WTC11 (cell line): ENCODE results near the gene RANBP6. TPM values are rescaled to one million over a fixed set of nuclear protein-coding genes. Genes with fewer than 3 reads are reported as not detected.
A peak's percentile ranks its signal among the peaks of the same experiment; 100 is the strongest.

Source experiments
- ATAC-seq: fragments of 200-7000 bp; cut with Tn5 transposase; 2 replicates; pipeline ENCODE4 v1.10.0; 2021; ENCODE audit warnings: mild to moderate bottlenecking, moderate library complexity
- CTCF ChIA-PET: fragments of 300-600 bp; sonication (Branson Sonifier 250); formaldehyde crosslinking; loops from one replicate; lab custom pipeline; 2021; ENCODE audit warnings: antibody characterized with exemption; lab: Charles Lee
- POLR2A ChIA-PET: fragments of 350-600 bp; sonication (Branson Sonifier 250); formaldehyde crosslinking; loops from one replicate; lab custom pipeline; 2021; ENCODE audit warnings: antibody characterized with exemption; lab: Charles Lee
- DNase-seq: peaks from one replicate; pipeline ENCODE4 v3.0.0; 2021; ENCODE audit warnings: low spot score
- H3K27ac Mint-ChIP-seq: 2 replicates; pipeline ENCODE4 v1.8.0; 2021; ENCODE audit warnings: mixed read lengths
- H3K27me3 Mint-ChIP-seq: 2 replicates; pipeline ENCODE4 v1.8.0; 2021; ENCODE audit warnings: low read depth, mild to moderate bottlenecking, moderate library complexity, mixed read lengths
- H3K36me3 Mint-ChIP-seq: 2 replicates; pipeline ENCODE4 v1.8.0; 2021; ENCODE audit warnings: mixed read lengths
- H3K4me1 Mint-ChIP-seq: 2 replicates; pipeline ENCODE4 v1.8.0; 2022; ENCODE audit warnings: mixed read lengths
- H3K4me3 Mint-ChIP-seq: 2 replicates; pipeline ENCODE4 v1.8.0; 2021; ENCODE audit warnings: mild to moderate bottlenecking, moderate library complexity, mixed read lengths
- H3K9me3 Mint-ChIP-seq: 2 replicates; pipeline ENCODE4 v1.8.0; 2021; ENCODE audit warnings: mixed read lengths
- ATF3 ChIP-seq: sonication (generic); formaldehyde crosslinking; conservative IDR thresholded peaks from 2 replicates; pipeline ENCODE4 v1.8.1; 2022; ENCODE audit warnings: mild to moderate bottlenecking, missing genetic modification reagents
- EMX1 ChIP-seq: fragments of 250-450 bp; sonication (Bioruptor Pico); IDR thresholded peaks from 2 replicates; pipeline ENCODE4 v1.8.0; 2021; ENCODE audit warnings: mild to moderate bottlenecking
- ETV6 ChIP-seq: sonication (generic); formaldehyde crosslinking; IDR thresholded peaks from 2 replicates; pipeline ENCODE4 v1.8.1; 2022; ENCODE audit warnings: mild to moderate bottlenecking, missing genetic modification reagents
- FOXK1 ChIP-seq: sonication (generic); formaldehyde crosslinking; IDR thresholded peaks from 2 replicates; pipeline ENCODE4 v1.8.0; 2022; ENCODE audit warnings: mild to moderate bottlenecking, moderate library complexity, missing genetic modification reagents
- IRF2 ChIP-seq: sonication (generic); formaldehyde crosslinking; IDR thresholded peaks from 2 replicates; pipeline ENCODE4 v1.8.0; 2022; ENCODE audit warnings: low read depth, missing genetic modification reagents, borderline replicate concordance
- JAZF1 ChIP-seq: fragments of 250-450 bp; sonication (Bioruptor Pico); IDR thresholded peaks from 2 replicates; pipeline ENCODE4 v1.9.0; 2021; ENCODE audit warnings: moderate library complexity, mild to moderate bottlenecking, inconsistent platforms
- MAX ChIP-seq: sonication (generic); formaldehyde crosslinking; IDR thresholded peaks from 2 replicates; pipeline ENCODE4 v1.8.0; 2022; ENCODE audit warnings: mild to moderate bottlenecking, missing genetic modification reagents
- MXD4 ChIP-seq: fragments of 250-450 bp; sonication (Bioruptor Pico); IDR thresholded peaks from 2 replicates; pipeline ENCODE4 v1.8.0; 2021; ENCODE audit warnings: mild to moderate bottlenecking, moderate library complexity, borderline replicate concordance
- NFYB ChIP-seq: sonication (generic); formaldehyde crosslinking; conservative IDR thresholded peaks from 2 replicates; pipeline ENCODE4 v1.8.0; 2022; ENCODE audit warnings: low read depth, missing genetic modification reagents
- NR1H2 ChIP-seq: sonication (generic); formaldehyde crosslinking; IDR thresholded peaks from 2 replicates; pipeline ENCODE4 v1.9.0; 2021; ENCODE audit warnings: mild to moderate bottlenecking, moderate library complexity, missing genetic modification reagents
- SMAD3 ChIP-seq: sonication (generic); formaldehyde crosslinking; IDR thresholded peaks from 2 replicates; pipeline ENCODE4 v1.8.0; 2022; ENCODE audit warnings: missing genetic modification reagents, mild to moderate bottlenecking, borderline replicate concordance
- SMAD4 ChIP-seq: sonication (generic); formaldehyde crosslinking; IDR thresholded peaks from 2 replicates; pipeline ENCODE4 v1.8.0; 2022; ENCODE audit warnings: mild to moderate bottlenecking, missing genetic modification reagents
- TEAD1 ChIP-seq: sonication (generic); formaldehyde crosslinking; IDR thresholded peaks from 2 replicates; pipeline ENCODE4 v1.8.0; 2022; ENCODE audit warnings: mild to moderate bottlenecking, missing genetic modification reagents
- USF1 ChIP-seq: sonication (generic); formaldehyde crosslinking; IDR thresholded peaks from 2 replicates; pipeline ENCODE4 v1.8.0; 2022; ENCODE audit warnings: mild to moderate bottlenecking, missing genetic modification reagents
- ZMAT4 ChIP-seq: fragments of 250-450 bp; sonication (Bioruptor Pico); IDR thresholded peaks from 2 replicates; pipeline ENCODE4 v1.9.0; 2021; ENCODE audit warnings: mild to moderate bottlenecking
- ZNF396 ChIP-seq: fragments of 250-450 bp; sonication (Bioruptor Pico); IDR thresholded peaks from 2 replicates; pipeline ENCODE4 v1.8.0; 2021; ENCODE audit warnings: mild to moderate bottlenecking, moderate library complexity, borderline replicate concordance
- total RNA-seq: library from RNA; stranded (reverse); gene quantifications from 3 replicates; pipeline ENCODE4 v1.2.3, GENCODE V29; 2021
- TF ChIP-seq, protein P1 (sequence below): sonication (generic); formaldehyde crosslinking; IDR thresholded peaks from 2 replicates; pipeline ENCODE4 v1.8.1; 2022; ENCODE audit warnings: low read depth, missing genetic modification reagents, borderline replicate concordance
- TF ChIP-seq, protein P2 (sequence below): sonication (generic); formaldehyde crosslinking; IDR thresholded peaks from 2 replicates; pipeline ENCODE4 v1.8.1; 2023; ENCODE audit warnings: mild to moderate bottlenecking, missing genetic modification reagents
- TF ChIP-seq, protein P3 (sequence below): sonication (generic); formaldehyde crosslinking; IDR thresholded peaks from 2 replicates; pipeline ENCODE4 v1.8.0; 2023; ENCODE audit warnings: missing genetic modification reagents, mild to moderate bottlenecking, borderline replicate concordance
- TF ChIP-seq, protein P4 (sequence below): sonication (generic); formaldehyde crosslinking; IDR thresholded peaks from 2 replicates; pipeline ENCODE4 v1.8.1; 2023; ENCODE audit warnings: mild to moderate bottlenecking, missing genetic modification reagents, moderate library complexity
- TF ChIP-seq, protein P5 (sequence below): sonication (generic); formaldehyde crosslinking; IDR thresholded peaks from 2 replicates; pipeline ENCODE4 v1.8.0; 2023; ENCODE audit warnings: mild to moderate bottlenecking, missing genetic modification reagents

The RANBP6 gene
- total RNA-seq, 1 experiment from 2014 or later, result 20.1 TPM

DNA sequence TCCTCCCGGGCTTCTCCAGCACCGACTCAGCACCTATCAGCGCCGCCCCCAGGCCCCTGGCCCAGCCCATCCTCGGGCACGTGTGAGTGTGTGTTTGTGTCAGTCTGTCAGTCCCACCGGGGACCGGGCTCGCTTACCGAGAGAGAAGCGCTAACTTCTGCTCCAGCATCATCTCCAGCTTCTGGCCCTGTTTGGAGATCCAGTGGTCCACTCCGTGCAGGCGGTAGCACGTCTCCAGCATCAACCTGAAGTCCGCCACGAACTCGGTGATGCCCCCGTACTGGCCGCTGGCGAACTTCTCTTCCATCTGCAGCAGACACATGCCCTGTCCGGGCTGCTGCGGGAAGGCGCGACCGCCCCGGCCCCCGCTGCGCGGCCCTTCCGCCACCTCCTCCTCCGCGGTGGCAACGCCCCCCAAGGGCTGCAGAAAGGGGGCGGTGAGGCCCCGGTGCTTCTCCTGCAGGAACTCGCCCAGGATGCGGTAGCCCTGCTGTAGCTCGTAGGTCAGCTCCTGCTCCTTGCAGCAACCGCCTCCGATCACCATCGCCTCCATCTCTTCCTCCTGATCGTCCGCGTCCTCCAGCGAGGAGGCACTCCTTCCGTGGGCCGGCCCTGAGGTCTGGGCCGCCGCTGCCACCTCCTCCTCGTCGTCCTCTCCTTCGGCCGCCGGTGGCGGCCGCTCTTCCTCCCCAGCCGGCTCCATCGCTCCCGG, 8.2 kb downstream of the RANBP6 start:
- Mint-ChIP-seq H3K4me3 (peak overlapping the region; percentile 88), H3K27ac (peak overlapping the region; percentile 93), H3K36me3 (peaks cover 9% of the 10 kb centered on the region), H3K4me1 (peaks cover 24% of the 10 kb centered on the region), H3K27me3 (no peaks in the 10 kb centered on the region), H3K9me3 (no peaks in the 10 kb centered on the region)
- DNase-seq, result peak; percentile 96
- TF ChIP-seq EMX1, result 0 out of 2 replicates have a peak, but pooled peaks have one; percentile 27
- TF ChIP-seq, protein P1, sequence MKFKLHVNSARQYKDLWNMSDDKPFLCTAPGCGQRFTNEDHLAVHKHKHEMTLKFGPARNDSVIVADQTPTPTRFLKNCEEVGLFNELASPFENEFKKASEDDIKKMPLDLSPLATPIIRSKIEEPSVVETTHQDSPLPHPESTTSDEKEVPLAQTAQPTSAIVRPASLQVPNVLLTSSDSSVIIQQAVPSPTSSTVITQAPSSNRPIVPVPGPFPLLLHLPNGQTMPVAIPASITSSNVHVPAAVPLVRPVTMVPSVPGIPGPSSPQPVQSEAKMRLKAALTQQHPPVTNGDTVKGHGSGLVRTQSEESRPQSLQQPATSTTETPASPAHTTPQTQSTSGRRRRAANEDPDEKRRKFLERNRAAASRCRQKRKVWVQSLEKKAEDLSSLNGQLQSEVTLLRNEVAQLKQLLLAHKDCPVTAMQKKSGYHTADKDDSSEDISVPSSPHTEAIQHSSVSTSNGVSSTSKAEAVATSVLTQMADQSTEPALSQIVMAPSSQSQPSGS (CRISPR knock-in tag), result no peak
- TF ChIP-seq ETV6, result 0 out of 2 replicates have a peak, but pooled peaks have one; percentile 17
- no peak for TF ChIP-seq SMAD3
- TF ChIP-seq, protein P2, sequence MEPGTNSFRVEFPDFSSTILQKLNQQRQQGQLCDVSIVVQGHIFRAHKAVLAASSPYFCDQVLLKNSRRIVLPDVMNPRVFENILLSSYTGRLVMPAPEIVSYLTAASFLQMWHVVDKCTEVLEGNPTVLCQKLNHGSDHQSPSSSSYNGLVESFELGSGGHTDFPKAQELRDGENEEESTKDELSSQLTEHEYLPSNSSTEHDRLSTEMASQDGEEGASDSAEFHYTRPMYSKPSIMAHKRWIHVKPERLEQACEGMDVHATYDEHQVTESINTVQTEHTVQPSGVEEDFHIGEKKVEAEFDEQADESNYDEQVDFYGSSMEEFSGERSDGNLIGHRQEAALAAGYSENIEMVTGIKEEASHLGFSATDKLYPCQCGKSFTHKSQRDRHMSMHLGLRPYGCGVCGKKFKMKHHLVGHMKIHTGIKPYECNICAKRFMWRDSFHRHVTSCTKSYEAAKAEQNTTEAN (CRISPR knock-in tag), result 0 out of 2 replicates have a peak, but pooled peaks have one; percentile 63
- TF ChIP-seq, protein P3, sequence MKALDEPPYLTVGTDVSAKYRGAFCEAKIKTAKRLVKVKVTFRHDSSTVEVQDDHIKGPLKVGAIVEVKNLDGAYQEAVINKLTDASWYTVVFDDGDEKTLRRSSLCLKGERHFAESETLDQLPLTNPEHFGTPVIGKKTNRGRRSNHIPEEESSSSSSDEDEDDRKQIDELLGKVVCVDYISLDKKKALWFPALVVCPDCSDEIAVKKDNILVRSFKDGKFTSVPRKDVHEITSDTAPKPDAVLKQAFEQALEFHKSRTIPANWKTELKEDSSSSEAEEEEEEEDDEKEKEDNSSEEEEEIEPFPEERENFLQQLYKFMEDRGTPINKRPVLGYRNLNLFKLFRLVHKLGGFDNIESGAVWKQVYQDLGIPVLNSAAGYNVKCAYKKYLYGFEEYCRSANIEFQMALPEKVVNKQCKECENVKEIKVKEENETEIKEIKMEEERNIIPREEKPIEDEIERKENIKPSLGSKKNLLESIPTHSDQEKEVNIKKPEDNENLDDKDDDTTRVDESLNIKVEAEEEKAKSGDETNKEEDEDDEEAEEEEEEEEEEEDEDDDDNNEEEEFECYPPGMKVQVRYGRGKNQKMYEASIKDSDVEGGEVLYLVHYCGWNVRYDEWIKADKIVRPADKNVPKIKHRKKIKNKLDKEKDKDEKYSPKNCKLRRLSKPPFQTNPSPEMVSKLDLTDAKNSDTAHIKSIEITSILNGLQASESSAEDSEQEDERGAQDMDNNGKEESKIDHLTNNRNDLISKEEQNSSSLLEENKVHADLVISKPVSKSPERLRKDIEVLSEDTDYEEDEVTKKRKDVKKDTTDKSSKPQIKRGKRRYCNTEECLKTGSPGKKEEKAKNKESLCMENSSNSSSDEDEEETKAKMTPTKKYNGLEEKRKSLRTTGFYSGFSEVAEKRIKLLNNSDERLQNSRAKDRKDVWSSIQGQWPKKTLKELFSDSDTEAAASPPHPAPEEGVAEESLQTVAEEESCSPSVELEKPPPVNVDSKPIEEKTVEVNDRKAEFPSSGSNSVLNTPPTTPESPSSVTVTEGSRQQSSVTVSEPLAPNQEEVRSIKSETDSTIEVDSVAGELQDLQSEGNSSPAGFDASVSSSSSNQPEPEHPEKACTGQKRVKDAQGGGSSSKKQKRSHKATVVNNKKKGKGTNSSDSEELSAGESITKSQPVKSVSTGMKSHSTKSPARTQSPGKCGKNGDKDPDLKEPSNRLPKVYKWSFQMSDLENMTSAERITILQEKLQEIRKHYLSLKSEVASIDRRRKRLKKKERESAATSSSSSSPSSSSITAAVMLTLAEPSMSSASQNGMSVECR (CRISPR knock-in tag), result peak; percentile 89; the same call in 1 of the 2 replicates
- TF ChIP-seq USF1 (CRISPR knock-in tag), result peak; percentile 57; the same call in 1 of the 2 replicates
- TF ChIP-seq ZMAT4 (CRISPR knock-in tag), result no peak
- 0 out of 2 replicates have a peak, but pooled peaks have one; percentile 43 for TF ChIP-seq TEAD1
- TF ChIP-seq, protein P4, sequence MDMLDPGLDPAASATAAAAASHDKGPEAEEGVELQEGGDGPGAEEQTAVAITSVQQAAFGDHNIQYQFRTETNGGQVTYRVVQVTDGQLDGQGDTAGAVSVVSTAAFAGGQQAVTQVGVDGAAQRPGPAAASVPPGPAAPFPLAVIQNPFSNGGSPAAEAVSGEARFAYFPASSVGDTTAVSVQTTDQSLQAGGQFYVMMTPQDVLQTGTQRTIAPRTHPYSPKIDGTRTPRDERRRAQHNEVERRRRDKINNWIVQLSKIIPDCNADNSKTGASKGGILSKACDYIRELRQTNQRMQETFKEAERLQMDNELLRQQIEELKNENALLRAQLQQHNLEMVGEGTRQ (CRISPR knock-in tag), result peak; percentile 61
- peak; percentile 90 for TF ChIP-seq FOXK1
- peak; percentile 90 for TF ChIP-seq MAX (CRISPR knock-in tag)
- CTCF ChIA-PET, result interaction anchor here (1.0 to 2.6 kb wide), 5 partner anchors 16 to 481 kb away, joined by 6 to 32 read pairs (median 14); no protein-coding TSS in a partner anchor
- POLR2A ChIA-PET, result interaction anchor here (0.9 to 1.2 kb wide), 5 partner anchors 8 to 405 kb away, joined by 3 to 5 read pairs (median 3); partner anchors contain the start of gene RANBP6
- ATAC-seq, result peak; percentile 90

GRCh38 chr9:6006749-6007057, 8.7 kb downstream of the RANBP6 start:
- peak overlapping the region; percentile 10; the same call in 1 of the 2 replicates for H3K27ac Mint-ChIP-seq
- peaks cover 22% of the 10 kb centered on the region for H3K4me1 Mint-ChIP-seq
- ATAC-seq, result no peak
- DNase-seq, result no peak
- H3K9me3 Mint-ChIP-seq, result no peaks in the 10 kb centered on the region
- H3K4me3 Mint-ChIP-seq, result peak overlapping the region; percentile 88
- CTCF ChIA-PET, result interaction anchor here (0.5 to 2.6 kb wide), 4 partner anchors 11 to 120 kb away, joined by 3 to 32 read pairs (median 20); no protein-coding TSS in a partner anchor
- H3K27me3 Mint-ChIP-seq, result no peaks in the 10 kb centered on the region
- POLR2A ChIA-PET, result interaction anchor here (0.9 to 1.2 kb wide), 3 partner anchors 9 to 406 kb away, joined by 3 to 5 read pairs (median 3); partner anchors contain the start of gene RANBP6
- peaks cover 5% of the 10 kb centered on the region for H3K36me3 Mint-ChIP-seq
- no peak for TF ChIP-seq ETV6
- TF ChIP-seq ZNF396 (CRISPR knock-in tag), result no peak
- no peak for TF ChIP-seq TEAD1
- TF ChIP-seq, protein P5, sequence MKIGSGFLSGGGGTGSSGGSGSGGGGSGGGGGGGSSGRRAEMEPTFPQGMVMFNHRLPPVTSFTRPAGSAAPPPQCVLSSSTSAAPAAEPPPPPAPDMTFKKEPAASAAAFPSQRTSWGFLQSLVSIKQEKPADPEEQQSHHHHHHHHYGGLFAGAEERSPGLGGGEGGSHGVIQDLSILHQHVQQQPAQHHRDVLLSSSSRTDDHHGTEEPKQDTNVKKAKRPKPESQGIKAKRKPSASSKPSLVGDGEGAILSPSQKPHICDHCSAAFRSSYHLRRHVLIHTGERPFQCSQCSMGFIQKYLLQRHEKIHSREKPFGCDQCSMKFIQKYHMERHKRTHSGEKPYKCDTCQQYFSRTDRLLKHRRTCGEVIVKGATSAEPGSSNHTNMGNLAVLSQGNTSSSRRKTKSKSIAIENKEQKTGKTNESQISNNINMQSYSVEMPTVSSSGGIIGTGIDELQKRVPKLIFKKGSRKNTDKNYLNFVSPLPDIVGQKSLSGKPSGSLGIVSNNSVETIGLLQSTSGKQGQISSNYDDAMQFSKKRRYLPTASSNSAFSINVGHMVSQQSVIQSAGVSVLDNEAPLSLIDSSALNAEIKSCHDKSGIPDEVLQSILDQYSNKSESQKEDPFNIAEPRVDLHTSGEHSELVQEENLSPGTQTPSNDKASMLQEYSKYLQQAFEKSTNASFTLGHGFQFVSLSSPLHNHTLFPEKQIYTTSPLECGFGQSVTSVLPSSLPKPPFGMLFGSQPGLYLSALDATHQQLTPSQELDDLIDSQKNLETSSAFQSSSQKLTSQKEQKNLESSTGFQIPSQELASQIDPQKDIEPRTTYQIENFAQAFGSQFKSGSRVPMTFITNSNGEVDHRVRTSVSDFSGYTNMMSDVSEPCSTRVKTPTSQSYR (CRISPR knock-in tag), result no peak
- no peak for TF ChIP-seq NR1H2 (CRISPR knock-in tag)
- TF ChIP-seq NFYB (CRISPR knock-in tag), result no peak
- TF ChIP-seq IRF2, result no peak
- no peak for TF ChIP-seq SMAD4 (CRISPR knock-in tag)
- no peak for TF ChIP-seq JAZF1 (CRISPR knock-in tag)
- no peak for TF ChIP-seq ATF3 (CRISPR knock-in tag)
- TF ChIP-seq MXD4 (CRISPR knock-in tag), result no peak
